Gastroesophageal sphincter (tissue), 3 donors: ENCODE data around the gene CELSR2.

Source experiments
- EP300 ChIP-seq: sonication (generic); formaldehyde crosslinking; IDR thresholded peaks from one replicate; pipeline ENCODE4 v1.6.1; 2017; ENCODE audit warnings: antibody characterized with exemption, mild to moderate bottlenecking
- POLR2A ChIP-seq, 2 donors: fragments of 450-650 bp; IDR thresholded peaks; one replicate each; pipeline ENCODE4 v1.6.1; 2017; ENCODE audit warnings: antibody characterized with exemption in 2 of 2, mild to moderate bottlenecking in 2 of 2, moderate library complexity in 1 of 2
- POLR2AphosphoS5 ChIP-seq: sonication (generic); formaldehyde crosslinking; IDR thresholded peaks from one replicate; pipeline ENCODE4 v1.6.1; 2017; ENCODE audit warnings: antibody characterized with exemption
- TF ChIP-seq, protein P1 (sequence below), 4 experiments: fragments of 200-600 bp in 2 of 4; fragments of 450-650 bp in 2 of 4; sonication (generic) in 1 of 4; IDR thresholded peaks; one replicate each; pipeline ENCODE4 v1.5.1; 2017 to 2019; ENCODE audit warnings: antibody characterized with exemption in 4 of 4, mild to moderate bottlenecking in 2 of 4, moderate library complexity in 2 of 4

GRCh38 chr1:109231066-109231465 lies 18.3 kb upstream of the CELSR2 start:
- TF ChIP-seq, protein P1, sequence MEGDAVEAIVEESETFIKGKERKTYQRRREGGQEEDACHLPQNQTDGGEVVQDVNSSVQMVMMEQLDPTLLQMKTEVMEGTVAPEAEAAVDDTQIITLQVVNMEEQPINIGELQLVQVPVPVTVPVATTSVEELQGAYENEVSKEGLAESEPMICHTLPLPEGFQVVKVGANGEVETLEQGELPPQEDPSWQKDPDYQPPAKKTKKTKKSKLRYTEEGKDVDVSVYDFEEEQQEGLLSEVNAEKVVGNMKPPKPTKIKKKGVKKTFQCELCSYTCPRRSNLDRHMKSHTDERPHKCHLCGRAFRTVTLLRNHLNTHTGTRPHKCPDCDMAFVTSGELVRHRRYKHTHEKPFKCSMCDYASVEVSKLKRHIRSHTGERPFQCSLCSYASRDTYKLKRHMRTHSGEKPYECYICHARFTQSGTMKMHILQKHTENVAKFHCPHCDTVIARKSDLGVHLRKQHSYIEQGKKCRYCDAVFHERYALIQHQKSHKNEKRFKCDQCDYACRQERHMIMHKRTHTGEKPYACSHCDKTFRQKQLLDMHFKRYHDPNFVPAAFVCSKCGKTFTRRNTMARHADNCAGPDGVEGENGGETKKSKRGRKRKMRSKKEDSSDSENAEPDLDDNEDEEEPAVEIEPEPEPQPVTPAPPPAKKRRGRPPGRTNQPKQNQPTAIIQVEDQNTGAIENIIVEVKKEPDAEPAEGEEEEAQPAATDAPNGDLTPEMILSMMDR (IDR thresholded peaks at IDR 0.05): no peak
- TF ChIP-seq POLR2AphosphoS5 (no peak), EP300 (no peak), POLR2A (IDR thresholded peaks at IDR 0.05) (no peak)
